ENCODE measurements around the gene PYGB. TPM values are rescaled to one million over a fixed set of nuclear protein-coding genes. Genes with fewer than 3 reads are reported as not detected.

The PYGB gene
- total RNA-seq, 6 donors from 2014 or later: 59.4 to 128 (median 98.4) TPM

- TF ChIP-seq, protein P1, sequence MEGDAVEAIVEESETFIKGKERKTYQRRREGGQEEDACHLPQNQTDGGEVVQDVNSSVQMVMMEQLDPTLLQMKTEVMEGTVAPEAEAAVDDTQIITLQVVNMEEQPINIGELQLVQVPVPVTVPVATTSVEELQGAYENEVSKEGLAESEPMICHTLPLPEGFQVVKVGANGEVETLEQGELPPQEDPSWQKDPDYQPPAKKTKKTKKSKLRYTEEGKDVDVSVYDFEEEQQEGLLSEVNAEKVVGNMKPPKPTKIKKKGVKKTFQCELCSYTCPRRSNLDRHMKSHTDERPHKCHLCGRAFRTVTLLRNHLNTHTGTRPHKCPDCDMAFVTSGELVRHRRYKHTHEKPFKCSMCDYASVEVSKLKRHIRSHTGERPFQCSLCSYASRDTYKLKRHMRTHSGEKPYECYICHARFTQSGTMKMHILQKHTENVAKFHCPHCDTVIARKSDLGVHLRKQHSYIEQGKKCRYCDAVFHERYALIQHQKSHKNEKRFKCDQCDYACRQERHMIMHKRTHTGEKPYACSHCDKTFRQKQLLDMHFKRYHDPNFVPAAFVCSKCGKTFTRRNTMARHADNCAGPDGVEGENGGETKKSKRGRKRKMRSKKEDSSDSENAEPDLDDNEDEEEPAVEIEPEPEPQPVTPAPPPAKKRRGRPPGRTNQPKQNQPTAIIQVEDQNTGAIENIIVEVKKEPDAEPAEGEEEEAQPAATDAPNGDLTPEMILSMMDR (IDR thresholded peaks at IDR 0.05): no peak
- TF ChIP-seq EP300 (IDR thresholded peaks at IDR 0.05) (no peak), POLR2A (IDR thresholded peaks at IDR 0.05) (no peak), POLR2AphosphoS5 (IDR thresholded peaks at IDR 0.05) (no peak)
- peak overlapping the region in 2 of 4 donors; percentile 34 to 69 for H3K27ac ChIP-seq
- no peak for ATAC-seq (ENCODE audit: low FRiP score in 2 of 2)
- H3K36me3 ChIP-seq: peaks cover 0 to 51% (median 40%) of the 10 kb centered on the region in 4 donors
- no peak overlapping the region for H3K4me3 ChIP-seq
- no peak for DNase-seq
- H3K4me1 ChIP-seq: peaks cover 0 to 24% (median 12%) of the 10 kb centered on the region in 4 donors
- H3K9me3 ChIP-seq: no peaks in the 10 kb centered on the region
- 86% methylated on average over 4 to 10 of the region's 10 CpGs for WGBS, 2 donors
- no peaks in the 10 kb centered on the region for H3K27me3 ChIP-seq
Observed at GRCh38 chr20:25297141-25297905, 49.4 kb downstream of the PYGB start.

GRCh38 chr20:25299806-25300205 is 51.9 kb downstream of the PYGB start:
- WGBS, 2 donors: 89 to 91% methylated on average over 9 of the region's 9 CpGs
- peaks cover 0 to 63% (median 42%) of the 10 kb centered on the region in 4 donors for H3K36me3 ChIP-seq

GRCh38 chr20:25300496-25301170 is 52.7 kb downstream of the PYGB start:
- Histone ChIP-seq H3K4me3 (no peak overlapping the region), H3K36me3 (peaks cover 0 to 60% (median 41%) of the 10 kb centered on the region in 4 donors), H3K27me3 (no peaks in the 10 kb centered on the region)

More at GRCh38 chr20:25299806-25300205, 51.9 kb downstream of the PYGB start:
- H3K4me1 ChIP-seq: peaks cover 0 to 19% (median 12%) of the 10 kb centered on the region in 4 donors
- H3K27me3 ChIP-seq: no peaks in the 10 kb centered on the region
- no peak overlapping the region for H3K4me3 ChIP-seq
- no peak for ATAC-seq (ENCODE audit: low FRiP score in 2 of 2)
- TF ChIP-seq, protein P1 (IDR thresholded peaks at IDR 0.05): no peak
- TF ChIP-seq POLR2A (IDR thresholded peaks at IDR 0.05): no peak
- TF ChIP-seq POLR2AphosphoS5 (IDR thresholded peaks at IDR 0.05): no peak
- no peak for TF ChIP-seq EP300 (IDR thresholded peaks at IDR 0.05)
- H3K27ac ChIP-seq: no peak overlapping the region
- H3K9me3 ChIP-seq: no peaks in the 10 kb centered on the region
- no peak for DNase-seq

GRCh38 chr20:25301357-25301920 is 53.6 kb downstream of the PYGB start:
- H3K36me3 ChIP-seq: peaks cover 0 to 59% (median 35%) of the 10 kb centered on the region in 4 donors
- H3K4me3 ChIP-seq: no peak overlapping the region
- peak in 1 of 2 donors; percentile 4 for ATAC-seq (ENCODE audit: low FRiP score in 2 of 2)
- H3K9me3 ChIP-seq: no peaks in the 10 kb centered on the region
- no peak overlapping the region for H3K27ac ChIP-seq
- H3K27me3 ChIP-seq: no peaks in the 10 kb centered on the region
- DNase-seq: no peak
- H3K4me1 ChIP-seq: peaks cover 0 to 8% (median 6%) of the 10 kb centered on the region in 4 donors
- 88% methylated on average over 9 of the region's 9 CpGs; no CpG with 5 or more reads in 1 of the 2 donors for WGBS, 2 donors
- TF ChIP-seq POLR2AphosphoS5 (IDR thresholded peaks at IDR 0.05) (no peak), EP300 (IDR thresholded peaks at IDR 0.05) (no peak), POLR2A (IDR thresholded peaks at IDR 0.05) (no peak)
- TF ChIP-seq, protein P1 (IDR thresholded peaks at IDR 0.05): no peak

More at GRCh38 chr20:25300496-25301170, 52.7 kb downstream of the PYGB start:
- Histone ChIP-seq H3K9me3 (no peaks in the 10 kb centered on the region), H3K27ac (no peak overlapping the region), H3K4me1 (peaks cover 0 to 13% (median 10%) of the 10 kb centered on the region in 4 donors)
- ATAC-seq (ENCODE audit: low FRiP score in 2 of 2) (no peak), DNase-seq (no peak)
- 87 to 100% methylated on average over 4 to 10 of the region's 13 CpGs for WGBS, 2 donors
- TF ChIP-seq EP300 (IDR thresholded peaks at IDR 0.05): no peak
- TF ChIP-seq, protein P1 (IDR thresholded peaks at IDR 0.05): no peak
- no peak for TF ChIP-seq POLR2A (IDR thresholded peaks at IDR 0.05)
- no peak for TF ChIP-seq POLR2AphosphoS5 (IDR thresholded peaks at IDR 0.05)
